HUDEP-2 (cell line): ENCODE data around the gene MTHFS.
"Not testable (repeated sequence)": the region's sequence is repeated elsewhere in the genome, so short reads cannot be mapped to it uniquely, and the experiment has no call there.

Source experiments
- DNase-seq, 76 experiments: peaks; one replicate each; lab custom pipeline; 2025; ENCODE audit not compliant: unreplicated experiment in 76 of 76; lab: John Stamatoyannopoulos, UW

The MTHFS gene

GRCh38 chr15:79916502-79917132 is 19.8 kb upstream of the MTHFS start:
- no peak for DNase-seq

DNA sequence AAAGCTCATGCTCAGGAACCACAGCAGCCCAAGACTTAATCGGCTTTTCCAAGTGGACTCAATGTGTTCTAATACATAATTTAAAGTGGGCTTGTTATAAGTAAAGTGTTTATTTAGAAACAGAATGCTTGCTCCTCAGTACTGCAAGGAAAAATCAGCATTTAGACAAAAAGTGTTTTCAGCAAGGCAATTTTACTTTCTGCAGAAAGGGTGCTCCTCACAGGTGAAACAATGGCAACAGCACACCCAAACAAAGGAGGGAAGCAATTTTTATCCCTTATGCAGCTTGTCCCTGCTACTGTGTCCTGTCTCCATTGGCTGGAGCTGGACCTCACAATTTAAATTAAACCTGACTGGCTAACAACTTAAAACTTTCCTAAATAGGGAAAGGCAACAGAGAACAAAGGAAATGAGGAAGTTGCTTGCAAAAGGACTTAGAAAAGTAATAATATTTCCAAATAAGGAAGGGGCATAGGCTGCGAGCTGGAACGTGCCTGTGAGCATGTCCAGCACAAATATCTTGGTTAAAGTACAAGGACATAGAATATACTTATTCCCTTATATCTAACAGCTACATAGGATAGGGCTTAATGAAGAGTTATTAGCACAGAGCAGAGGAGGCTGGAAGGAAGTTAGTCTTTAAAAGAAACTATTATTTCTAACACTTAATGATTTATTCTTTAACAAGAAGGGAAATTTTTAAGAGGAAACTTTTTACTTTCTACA is 19.1 kb upstream of the MTHFS start:
- DNase-seq = not testable (repeated sequence)

GRCh38 chr15:79914728-79915127 is 17.9 kb upstream of the MTHFS start:
- DNase-seq = no peak

GRCh38 chr15:79909556-79910335 is 12.9 kb upstream of the MTHFS start:
- DNase-seq = not testable (repeated sequence)

DNA sequence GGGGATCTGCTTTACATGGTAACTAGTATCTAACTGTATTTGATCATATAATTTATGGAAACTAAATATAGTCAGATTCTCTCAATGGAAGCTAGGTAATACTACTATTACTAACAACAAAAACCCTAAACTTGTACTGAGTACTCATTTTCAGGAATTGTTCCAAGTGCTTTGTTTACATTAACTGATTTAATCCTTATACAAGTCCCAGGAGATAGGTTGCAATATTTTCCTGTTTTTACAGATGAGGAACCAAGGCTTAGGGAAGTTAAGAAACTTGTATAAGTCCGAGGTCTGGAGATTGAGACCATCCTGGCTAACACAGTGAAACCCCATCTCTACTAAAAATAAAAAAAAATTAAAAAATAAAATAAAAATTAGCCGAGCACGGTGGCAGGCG is 7.5 kb upstream of the MTHFS start:
- DNase-seq = no peak

- DNase-seq = no peak
Observed at GRCh38 chr15:79903626-79904025, 6.8 kb upstream of the MTHFS start.

- no peak for DNase-seq
Observed at GRCh38 chr15:79903144-79903543, 6.3 kb upstream of the MTHFS start.

- no peak for DNase-seq
Observed at GRCh38 chr15:79901958-79902357, 5.1 kb upstream of the MTHFS start.

- not testable (repeated sequence) for DNase-seq
Observed at GRCh38 chr15:79900818-79901378, 4.1 kb upstream of the MTHFS start.

GRCh38 chr15:79900087-79900486 is 3.3 kb upstream of the MTHFS start:
- DNase-seq = no peak

- DNase-seq = not testable (repeated sequence)
Observed at GRCh38 chr15:79898786-79899185, 2.0 kb upstream of the MTHFS start.

DNA sequence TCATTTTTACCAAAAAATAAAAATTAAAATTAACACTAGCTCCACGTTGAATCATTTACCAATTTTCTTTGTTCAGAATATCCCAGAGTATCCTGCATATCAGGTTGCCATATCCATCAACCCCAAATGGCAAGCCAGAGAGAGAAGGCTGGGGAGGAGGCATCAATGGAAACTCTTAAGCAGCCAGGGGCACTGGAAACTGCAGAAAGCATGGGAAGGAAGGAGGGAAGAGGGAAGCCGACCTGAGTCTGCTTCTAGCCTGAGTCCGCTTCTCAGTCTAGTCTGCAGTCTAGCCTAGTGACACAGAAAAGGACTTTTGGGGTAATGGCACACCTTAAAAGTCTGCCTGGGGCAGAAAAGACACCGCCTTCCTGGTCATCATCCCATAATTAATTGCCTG is 1.6 kb upstream of the MTHFS start:
- no peak for DNase-seq

GRCh38 chr15:79897701-79898113 is 893 bp upstream of the MTHFS start:
- no peak for DNase-seq

- DNase-seq = peak in 2 of 76 experiments; percentile 23 to 29
Observed at GRCh38 chr15:79897380-79897678, 515 bp upstream of the MTHFS start.

GRCh38 chr15:79896131-79896633 is 632 bp downstream of the MTHFS start:
- DNase-seq = peak in 6 of 76 experiments; percentile 8 to 70 (median 34)

DNA sequence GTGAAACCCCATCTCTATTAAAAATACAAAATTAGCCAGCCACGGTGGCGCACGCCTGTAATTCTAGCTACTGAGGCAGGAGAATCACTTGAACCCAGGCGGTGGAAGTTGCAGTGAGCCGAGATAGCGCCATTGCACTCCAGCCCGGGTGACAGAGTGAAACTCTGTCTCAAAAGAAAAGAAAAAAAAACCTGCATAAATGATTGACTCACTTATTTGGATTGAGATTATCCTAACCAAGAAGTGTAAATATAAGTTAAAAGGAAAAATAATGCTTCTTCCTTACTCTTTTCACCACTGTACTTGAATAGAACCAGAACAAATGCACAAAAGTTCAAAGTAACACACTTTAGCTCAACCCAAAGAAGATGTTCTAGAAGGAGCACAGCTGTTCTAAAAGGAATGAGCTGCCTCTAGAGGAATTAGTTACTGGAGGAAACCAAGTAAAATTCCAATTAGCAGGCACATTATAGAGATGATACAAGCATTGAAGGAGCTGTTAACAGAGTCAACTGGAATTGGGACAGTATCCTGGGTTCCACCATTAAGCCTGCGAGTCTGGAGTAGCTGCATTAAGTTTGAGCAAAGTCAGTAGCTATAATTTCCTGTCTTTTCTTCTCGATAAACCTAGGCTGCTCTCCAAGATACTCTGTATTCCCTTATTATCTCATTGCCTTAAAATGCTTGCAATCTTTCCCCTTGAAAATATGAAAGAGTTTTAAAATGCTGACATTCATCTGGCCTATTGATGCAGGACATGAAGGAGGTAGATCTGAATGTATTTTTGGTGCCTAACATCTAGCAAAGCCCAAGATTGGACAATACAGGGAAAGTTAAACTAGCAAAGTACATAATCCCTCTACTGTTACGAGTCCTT is 9.5 kb downstream of the MTHFS start:
- DNase-seq = no peak

- DNase-seq = no peak
Observed at GRCh38 chr15:79886124-79886523, 10.7 kb downstream of the MTHFS start.

DNA sequence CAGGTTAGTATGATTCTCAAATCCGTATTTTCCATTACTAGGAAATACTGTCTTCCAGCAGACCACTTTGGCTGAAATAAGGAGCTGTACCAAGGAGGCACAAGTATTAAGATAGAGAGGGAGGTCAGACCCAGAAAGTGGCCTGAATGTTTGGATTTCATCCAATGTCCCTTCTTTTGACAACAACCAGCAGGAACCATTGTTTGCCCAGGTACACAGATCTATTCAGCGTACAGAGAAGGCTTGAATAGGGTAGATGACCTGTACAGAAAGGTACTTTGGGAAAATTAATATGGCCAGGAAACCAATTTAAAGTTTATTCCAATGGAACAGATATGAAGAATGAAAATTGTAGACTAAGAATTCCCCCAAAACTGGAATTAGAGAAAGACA is 12.6 kb downstream of the MTHFS start:
- no peak for DNase-seq

- DNase-seq = no peak
Observed at GRCh38 chr15:79883579-79884203, 13.1 kb downstream of the MTHFS start.

GRCh38 chr15:79881668-79882067 is 15.1 kb downstream of the MTHFS start:
- DNase-seq = no peak
